HG02623 (cell line): Measurements from ENCODE around the gene CDH4.

Source experiments
- ATAC-seq: cut with Tn5 transposase; IDR thresholded peaks from one replicate; pipeline ENCODE4 v1.9.1; 2021; ENCODE audit warnings: moderate library complexity; ENCODE audit not compliant: unreplicated experiment

CDH4 gene

GRCh38 chr20:61571916-61572711 is 320.1 kb downstream of the CDH4 start:
- ATAC-seq = no peak

- no peak for ATAC-seq
Observed at GRCh38 chr20:61572789-61573188, 320.7 kb downstream of the CDH4 start.

- ATAC-seq = no peak
Observed at GRCh38 chr20:61573415-61574305, 321.6 kb downstream of the CDH4 start.

GRCh38 chr20:61575151-61575937 is 323.3 kb downstream of the CDH4 start:
- ATAC-seq = no peak

- ATAC-seq = no peak
Observed at GRCh38 chr20:61576372-61576771, 324.3 kb downstream of the CDH4 start.

GRCh38 chr20:61577065-61577464 is 325.0 kb downstream of the CDH4 start:
- ATAC-seq = no peak

- no peak for ATAC-seq
Observed at GRCh38 chr20:61579908-61580307, 327.8 kb downstream of the CDH4 start.

- ATAC-seq = no peak
Observed at GRCh38 chr20:61580958-61581824, 329.1 kb downstream of the CDH4 start.

- ATAC-seq = no peak
Observed at GRCh38 chr20:61581825-61582188, 329.7 kb downstream of the CDH4 start.

GRCh38 chr20:61582196-61582923 is 330.3 kb downstream of the CDH4 start:
- no peak for ATAC-seq

- ATAC-seq = no peak
Observed at GRCh38 chr20:61583356-61583755, 331.3 kb downstream of the CDH4 start.

- ATAC-seq = no peak
Observed at GRCh38 chr20:61584851-61585250, 332.8 kb downstream of the CDH4 start.

GRCh38 chr20:61585764-61586163 is 333.7 kb downstream of the CDH4 start:
- no peak for ATAC-seq

GRCh38 chr20:61587036-61587435 is 335.0 kb downstream of the CDH4 start:
- no peak for ATAC-seq

- ATAC-seq = no peak
Observed at GRCh38 chr20:61587681-61588289, 335.7 kb downstream of the CDH4 start.

- no peak for ATAC-seq
Observed at GRCh38 chr20:61588411-61589385, 336.6 kb downstream of the CDH4 start.

- no peak for ATAC-seq
Observed at GRCh38 chr20:61590236-61590635, 338.2 kb downstream of the CDH4 start.

- ATAC-seq = no peak
Observed at GRCh38 chr20:61593516-61593915, 341.5 kb downstream of the CDH4 start.
